HG03558 (cell line): ENCODE results near the gene S100PBP.

Experiments
- ATAC-seq: cut with Tn5 transposase; IDR thresholded peaks from one replicate; pipeline ENCODE4 v1.9.1; 2021; ENCODE audit warnings: moderate number of reproducible peaks; ENCODE audit not compliant: unreplicated experiment; ENCODE audit errors: extremely low read depth

The S100PBP gene

DNA sequence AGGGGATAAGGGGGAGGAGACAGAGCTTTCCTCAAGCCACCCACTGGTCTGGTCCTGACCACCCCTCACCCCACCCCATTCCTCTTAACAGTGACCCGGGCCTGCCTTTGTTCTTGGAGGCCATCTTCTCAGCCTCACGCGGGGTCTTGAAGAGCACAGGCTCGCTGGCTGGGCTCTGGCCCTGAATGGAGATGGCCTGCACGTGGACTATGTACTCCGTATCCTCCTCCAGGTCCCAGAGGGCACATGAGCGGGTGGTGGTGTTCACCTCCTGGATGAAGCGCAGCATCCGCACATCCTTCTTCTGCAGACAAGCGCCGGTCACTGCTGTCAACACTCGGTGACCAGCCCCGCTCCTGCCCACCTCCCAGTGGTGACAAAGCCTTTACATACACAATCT is 50.6 kb downstream of the S100PBP start:
- ATAC-seq, result no peak

DNA sequence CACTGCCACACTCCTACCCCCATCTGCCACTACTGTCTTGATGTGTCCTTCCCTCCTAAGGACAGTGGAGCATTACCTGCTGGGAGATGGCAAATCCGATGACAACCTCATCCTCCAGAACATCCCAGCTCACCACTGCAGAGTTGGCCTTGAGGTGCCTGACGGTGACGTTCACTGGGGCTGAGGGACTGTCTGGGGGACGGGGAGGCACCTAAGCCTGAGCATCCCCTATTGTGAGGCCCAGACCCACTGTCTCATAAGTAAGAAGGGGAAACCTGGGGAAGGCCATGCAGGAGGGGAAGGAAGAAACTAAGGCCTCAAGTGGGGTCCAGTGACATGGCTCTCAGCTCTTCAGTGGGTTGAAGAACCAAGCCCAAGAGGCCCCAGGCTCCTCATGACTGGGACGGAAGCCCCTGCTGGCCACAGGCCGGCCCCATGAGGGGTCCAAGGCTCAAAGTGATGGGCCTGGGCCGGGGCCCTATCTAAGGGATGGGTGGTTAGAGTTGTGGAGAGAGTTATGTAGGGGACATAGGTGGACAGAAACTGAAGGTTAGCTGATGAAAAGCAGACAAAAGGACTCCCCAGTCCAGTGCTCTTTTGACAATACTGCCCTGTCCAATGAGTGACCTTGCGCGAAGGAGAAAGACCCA is 51.5 kb downstream of the S100PBP start:
- ATAC-seq, result no peak

DNA sequence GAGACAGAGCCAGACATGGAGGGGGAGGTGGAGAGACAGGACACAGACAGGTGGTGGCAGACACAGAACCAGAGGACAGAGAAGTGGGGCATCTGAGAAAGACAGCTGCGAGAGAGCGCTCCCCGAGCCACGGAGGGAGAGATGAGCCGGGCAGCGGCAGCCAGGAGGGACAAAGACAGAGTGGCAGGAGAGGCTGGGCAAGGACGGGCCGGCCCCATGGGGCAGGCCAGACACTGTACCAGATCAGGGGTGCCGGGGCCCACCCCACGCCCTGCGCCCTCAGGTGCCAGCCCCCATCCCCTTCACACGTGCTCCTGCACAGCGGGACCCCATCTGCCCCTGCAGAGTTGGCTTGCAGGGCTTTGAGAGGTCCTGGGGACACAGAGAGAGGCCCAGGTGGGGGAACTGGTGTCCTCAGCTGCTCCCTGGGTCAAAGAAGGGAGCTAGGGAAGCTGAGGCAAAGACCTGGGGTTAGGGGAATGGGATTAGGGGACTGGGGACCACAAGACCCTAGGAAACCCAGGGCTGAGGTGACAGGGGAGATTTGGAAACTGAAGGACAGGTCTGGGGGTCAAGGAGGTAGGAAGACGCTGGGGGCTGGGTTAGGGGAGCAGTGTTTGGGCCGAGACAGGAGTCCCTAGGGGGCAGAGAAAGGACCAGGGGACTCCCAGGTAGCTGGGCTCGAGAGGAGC is 52.6 kb downstream of the S100PBP start:
- ATAC-seq, result no peak

DNA sequence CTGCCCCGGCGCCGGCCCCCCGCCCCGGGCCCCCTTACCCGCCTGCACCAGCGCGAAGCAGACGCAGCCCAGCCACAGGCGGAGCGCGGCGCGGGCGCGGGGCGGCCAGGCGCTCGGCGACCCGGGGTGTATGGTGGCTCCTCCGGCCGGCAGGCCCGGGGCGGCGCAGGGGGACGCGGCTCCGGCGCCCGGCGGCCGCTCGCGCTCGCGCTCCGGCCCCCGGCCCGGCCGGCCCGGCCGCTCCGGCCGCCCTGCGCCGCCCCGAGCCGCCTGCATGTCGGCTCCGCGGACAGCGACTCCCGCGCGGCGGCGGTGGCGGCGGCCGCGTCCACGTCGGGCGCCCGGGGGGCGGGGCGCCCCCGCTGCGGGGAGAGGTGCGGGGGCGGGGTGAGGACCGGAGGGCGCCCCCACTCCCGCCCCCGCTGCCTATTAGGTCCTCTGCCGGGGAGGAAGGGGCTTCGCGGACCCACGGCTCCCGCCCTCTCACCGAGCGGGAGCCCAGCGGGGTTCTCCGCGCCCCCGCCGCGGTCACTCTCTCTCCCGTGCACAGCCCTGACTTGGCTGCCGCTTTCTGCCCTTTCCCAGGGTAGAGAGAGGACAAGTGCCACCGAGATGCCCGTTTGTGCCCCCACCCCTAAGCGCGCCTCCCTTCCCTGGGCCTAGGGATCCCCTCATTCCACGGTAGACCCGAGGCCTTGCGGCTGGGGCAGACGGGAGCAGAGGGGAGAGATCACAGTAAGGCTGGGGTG is 53.3 kb downstream of the S100PBP start, which contains the start of gene FNDC5:
FNDC5 (minus strand) TSS at position 298 of the 749 bp plus-strand sequence.
- ATAC-seq, result no peak

DNA sequence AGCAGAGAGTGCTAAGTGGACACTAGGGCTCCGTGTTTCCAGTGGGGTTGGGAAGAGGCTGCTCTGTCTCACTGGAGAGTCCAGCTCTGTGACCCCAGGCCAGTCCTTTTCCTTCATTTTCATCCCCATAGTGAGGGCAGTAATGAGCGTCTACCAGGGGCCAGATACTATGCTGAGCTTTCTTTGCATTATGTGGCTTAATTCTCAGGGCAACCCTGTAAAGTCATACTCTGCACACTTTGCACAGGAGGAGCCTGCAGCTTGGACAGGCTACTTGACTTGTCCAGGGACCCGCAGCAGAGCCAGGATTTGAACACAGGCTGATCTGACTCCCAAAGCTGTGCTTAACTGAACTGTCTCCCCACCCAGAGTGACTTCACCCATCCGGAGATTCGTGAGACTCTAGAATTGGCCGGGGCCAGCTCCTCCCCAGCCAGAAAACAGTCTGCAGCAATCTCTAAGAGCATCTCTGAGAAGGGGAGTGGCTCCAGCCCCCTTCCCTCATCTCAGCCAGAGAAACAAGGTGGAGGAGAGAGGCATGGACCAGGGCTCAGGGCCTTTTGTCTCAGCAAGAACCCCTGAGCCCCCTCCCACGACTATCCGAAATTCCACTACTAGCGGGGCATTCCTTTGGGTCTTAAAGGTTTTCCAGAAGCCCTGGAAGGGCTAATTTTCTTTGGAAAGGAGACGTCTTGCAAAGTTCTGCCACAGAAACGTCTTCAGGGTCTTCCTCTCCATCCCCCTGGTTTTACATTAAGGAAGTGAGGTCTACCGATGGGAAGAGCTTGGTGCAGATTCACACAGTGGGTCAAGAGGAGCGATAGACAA is 54.1 kb downstream of the S100PBP start:
- ATAC-seq, result no peak

DNA sequence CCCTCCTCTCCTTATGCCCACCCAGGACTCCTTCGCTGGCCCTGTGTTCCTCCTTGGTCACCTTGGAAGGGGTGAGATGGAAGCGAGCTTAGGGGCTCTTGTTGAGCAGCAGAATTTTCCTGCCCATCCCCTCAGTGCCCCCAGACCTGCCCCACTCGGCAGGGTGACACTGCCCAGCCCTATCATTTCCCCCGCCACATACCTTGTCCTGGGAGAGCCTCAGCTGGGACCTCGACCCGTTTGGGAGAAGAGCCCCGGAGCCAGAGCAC is 54.7 kb downstream of the S100PBP start:
- ATAC-seq, result no peak

DNA sequence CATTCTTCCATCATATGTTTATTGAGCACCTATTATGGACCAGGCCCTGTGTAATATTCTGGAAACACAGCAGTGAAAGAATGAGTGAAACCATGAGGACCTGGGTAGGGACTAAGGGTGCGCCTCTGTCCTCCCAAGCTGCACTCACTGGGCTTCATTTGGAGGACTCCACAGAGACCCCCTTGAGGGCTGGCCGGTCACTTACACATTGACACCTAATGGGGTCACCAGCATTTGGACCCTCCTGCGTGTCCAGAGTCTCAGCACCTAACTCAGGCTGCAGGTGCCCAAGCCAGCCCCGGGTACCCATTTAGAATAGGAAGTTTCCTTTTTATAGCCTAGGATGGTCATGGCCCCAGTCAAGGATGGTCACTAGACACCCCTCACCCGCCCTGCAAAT is 56.0 kb downstream of the S100PBP start:
- ATAC-seq, result no peak

DNA sequence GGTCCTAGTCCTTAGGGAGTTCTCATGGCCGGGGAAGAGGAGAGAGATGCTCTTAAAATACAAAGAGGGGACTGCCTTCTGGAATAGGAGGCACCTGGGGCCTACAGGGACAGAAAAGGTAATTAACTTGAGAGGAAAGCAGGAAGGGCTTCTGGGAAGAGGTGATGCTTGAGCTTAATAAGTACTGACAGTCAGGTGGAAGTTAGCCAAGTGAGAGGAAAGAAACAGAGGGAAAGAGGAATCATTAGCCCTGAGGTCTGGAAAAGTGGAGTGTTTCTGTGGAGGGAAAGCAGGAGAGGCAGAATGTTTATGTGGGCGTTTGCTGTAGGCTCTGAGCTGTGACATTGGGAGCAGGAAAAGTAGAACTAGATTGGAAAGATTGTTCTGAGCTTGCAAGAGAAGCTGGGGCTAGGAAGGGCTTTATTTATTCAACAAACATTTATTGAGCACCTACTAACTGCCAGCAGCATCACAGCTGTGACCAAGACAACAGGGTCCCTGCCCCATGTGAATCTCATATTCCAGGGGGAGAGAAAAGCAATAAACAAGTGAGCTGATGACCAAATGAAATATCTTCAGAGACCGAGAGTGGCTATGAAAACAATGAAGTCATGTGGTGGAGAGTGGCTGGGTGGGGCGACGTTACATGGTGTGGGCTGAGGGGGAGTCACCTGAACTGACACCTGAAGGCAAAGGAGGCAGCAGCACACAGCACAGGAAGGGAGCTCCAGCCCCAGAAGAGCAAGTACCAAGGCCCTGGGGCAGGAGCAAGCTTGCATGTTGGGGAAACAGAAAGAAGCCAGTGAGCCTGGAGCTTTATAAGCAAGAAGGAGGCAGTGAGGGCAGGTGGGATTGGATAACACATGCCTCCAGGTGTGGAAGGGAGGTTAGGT is 57.7 kb downstream of the S100PBP start:
- ATAC-seq, result no peak

DNA sequence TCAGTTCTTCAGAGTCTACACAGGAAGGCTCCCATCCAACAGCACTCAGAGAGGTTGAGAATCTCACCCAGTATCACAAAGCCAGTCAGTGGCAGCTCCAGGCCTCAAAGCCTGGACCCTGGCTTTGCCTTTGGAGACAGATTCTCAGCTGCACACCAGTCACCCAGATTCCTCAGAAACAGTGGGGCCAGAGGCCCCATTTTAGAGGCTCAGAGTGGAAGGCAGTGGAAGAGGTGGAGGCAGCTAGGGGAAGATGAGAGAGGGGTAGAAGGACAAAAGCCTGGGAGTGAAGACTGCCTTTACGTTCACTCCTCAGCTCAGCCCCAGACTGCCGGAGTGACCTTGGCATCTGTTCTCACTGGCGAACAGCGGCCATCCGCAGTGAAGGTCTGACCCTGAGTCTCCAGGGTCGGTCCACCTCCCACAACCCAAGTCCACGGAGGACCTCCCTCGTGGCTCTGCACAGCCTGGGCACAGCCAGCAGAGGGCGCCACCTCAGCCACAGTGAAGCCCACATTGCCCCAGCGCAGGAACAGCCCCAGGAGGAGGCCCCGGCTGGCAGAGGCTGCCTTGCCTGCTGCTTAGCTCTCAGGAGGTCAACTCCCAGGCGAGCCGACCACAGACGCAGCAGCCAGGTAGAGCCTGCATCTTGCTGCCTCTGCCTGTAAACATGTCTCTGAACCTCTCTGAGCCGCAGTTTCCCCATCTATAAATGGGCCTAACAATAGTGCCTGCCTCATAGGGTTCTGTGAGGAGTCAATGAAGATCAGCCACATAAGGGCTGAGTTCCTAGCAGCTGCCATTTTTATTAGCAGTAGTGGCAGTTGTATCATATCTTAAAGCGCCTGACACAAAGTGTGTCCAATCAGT is 59.1 kb downstream of the S100PBP start:
- ATAC-seq, result no peak

DNA sequence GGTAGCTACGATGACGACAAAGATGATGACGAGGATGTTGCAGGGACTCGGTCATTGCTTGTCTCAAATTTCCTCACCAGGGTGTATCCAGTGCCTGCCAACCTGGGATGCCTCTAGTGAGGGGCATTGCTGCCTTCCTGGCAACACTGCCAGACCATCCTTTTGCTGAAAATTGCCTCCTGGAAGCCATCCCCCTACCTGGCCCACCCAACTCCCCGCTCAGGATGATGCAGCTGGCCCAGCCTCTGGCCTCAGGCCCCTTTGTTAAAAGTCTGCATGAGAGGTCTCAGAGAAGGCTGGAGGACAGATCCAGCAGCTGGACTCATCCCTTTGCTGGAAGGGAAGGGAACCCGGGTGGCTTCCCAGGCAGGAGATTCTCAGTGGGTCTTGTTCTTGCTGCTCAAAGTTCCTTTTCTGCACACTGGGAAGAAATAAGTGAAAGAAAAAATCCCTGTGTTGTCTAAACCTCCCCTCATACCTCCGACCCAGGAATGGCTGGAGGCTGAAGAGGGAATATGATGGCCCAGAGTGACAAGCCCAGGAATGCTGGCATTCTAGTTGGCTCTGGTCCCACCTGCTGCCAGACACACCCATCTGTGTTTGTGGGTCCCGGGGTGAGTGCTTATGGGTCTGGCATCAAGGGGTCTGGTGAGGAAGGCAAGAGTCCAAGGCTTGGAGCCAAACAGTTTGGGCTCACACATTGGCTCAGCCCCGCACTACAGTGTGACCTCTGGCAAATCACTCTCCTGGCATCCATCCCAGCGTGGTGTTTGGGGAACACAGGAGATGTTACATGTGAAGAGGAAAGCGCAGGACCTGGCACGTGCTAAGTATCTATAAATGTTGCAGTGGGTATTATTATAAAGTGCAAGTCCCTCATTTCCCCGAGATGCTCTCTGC is 60.0 kb downstream of the S100PBP start:
- ATAC-seq, result no peak

DNA sequence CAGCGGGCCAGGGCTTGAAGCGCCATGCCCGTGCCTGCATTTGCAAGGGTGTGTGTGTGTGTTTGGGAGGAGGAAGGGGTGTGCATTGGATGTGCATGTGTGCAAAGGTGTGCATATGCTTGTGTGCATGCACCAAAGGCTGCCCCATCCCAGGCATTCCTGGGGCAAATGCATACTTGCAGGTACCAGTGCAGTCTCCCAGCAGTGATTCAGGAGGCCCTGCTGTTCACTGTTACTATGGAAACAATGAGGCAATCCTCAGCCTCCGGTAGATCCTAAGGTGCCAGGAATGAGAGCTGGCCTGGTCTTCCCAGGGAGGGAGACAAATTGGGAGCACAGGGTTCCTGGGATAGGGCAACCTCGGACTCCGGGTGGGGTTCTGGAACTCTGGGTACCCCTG is 60.7 kb downstream of the S100PBP start:
- no peak for ATAC-seq

DNA sequence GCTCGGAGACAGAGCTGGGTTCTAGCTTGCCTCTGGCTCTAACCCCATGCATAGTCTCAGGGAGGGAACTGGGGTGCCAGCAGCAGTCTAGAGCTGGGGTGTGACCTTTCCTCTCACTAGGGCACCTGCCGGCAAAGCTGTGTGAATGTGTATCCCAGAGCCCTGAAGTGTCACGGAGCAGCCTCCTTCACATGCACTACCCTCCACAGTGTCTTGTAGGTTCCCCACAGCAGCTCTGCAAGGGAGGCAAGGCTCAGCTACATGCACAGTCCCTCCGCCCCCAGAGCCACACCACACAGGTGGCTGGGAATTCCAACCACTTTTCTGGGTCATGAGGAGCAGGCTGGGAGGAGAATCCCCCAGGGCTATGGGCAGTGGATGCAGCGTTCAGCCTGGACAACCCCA is 61.2 kb downstream of the S100PBP start:
- ATAC-seq, result no peak

DNA sequence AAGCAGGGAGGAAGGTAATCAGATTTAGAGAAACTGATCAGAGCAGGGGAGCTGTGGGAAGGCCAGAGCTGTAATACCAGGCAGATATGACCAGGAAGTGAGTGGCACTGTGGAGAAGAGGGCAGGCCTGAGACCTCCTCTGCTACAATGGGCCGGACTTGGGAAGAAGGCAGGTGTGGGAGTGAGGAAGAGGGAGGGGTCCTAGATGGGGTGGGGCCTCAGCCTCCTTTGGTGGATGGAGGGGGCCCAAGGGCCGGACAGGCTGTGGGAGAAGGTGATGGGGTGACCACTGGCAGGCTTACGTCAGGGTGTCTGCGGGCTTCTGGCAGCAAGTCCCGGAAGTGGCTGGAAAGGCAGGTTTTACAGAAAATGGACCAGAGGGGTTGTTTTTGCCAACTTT is 63.8 kb downstream of the S100PBP start:
- ATAC-seq, result no peak

DNA sequence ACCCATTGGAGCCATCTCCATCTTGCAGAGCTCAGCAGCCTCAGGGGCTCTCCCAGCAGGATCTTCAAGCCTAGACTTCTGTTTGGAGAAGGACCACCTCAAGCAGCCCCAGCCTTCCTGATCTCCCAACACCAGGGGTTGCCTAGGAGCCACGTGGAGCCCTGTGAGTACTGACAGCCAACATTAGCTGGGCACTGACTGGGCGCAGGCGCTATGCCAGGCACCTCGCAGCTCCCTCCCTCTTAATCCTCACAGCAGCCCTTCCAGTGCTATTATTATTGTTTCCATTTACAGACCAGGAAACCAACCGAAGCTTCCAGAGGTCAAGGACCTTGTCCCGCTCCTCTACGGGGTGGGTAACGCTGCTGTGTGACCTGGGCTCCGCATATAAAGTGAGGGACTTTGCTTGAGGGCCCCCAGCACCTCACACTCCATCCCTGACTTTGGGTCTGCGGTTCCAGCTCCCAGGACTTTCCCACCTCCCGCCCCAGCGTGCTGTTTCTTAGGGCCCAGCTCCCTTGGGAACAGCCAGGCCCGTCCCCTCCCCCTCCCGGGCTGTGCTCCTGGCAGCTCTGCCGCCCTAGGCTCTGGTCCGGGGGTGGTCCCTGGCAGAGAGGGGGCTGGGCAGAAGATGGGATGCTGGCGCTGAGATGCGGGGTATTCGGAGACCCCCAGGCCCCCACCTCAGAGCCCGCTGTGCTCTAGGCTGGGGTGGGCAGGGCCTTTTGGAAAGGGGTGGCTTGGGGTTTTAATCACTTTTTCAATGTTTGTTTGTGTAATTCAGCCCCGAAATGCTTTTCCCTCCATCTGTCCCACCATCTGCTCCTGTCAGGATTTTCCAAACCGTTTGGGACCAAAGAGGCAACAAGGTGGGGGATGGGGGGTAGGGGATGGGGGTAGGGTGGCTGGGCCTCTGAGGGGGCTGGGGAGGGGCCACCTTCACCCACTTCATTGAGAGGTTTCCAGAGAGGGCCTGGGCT is 64.7 kb downstream of the S100PBP start:
- no peak for ATAC-seq

DNA sequence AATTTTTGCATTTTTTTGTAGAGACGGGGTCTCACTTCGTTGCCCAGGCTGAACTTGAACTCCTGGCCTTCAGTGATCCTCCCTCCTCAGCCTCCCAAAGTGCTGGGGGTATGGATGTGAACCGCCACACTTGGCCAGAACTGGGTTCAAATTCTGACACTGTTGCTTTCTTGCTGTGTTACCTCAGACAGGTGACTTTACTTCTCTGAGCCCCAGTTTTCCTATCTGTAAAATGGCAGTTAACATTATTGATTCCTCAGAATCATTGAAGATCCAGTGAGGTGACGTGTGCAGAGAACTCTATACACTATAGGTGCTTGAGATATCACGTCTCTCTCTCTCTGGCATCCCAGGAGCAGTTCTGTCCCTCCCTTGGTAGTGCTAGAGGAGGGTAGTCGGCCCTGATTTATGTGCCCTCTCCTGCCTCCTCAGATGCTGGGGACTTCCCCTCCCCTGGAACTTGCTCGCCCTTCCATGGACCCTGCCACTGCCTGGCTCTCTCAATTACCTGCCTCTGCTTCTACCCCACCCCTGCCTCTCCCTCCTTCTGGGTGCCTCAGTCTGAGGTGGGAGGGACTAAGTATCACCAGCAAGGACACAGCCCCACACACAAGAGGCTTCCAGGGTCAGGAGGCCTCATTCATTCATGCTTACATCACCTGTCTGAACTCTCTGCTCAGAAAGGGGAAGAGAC is 66.0 kb downstream of the S100PBP start:
- ATAC-seq, result no peak

DNA sequence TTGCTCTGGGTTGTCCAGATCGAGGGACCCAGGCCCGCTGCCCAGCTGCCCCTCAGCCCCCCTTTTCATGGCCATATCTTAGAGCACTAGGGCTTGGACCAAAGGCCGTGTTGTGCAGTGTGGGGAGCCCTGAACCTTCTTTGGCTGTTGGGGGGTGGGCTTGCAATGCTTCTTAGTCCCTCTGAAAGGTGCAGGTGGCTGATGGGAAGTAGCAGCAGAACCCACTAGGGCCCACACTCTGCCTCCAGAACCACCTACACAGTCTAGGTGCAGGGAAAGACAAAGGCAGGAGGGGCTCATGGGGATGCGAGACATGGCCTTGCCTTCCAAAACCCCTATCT is 66.5 kb downstream of the S100PBP start:
- no peak for ATAC-seq
